K562 (cell line): Measurements from ENCODE around the gene BTBD2. TPM values are rescaled to one million over a fixed set of nuclear protein-coding genes. Genes with fewer than 3 reads are reported as not detected.
A peak's percentile ranks its signal among the peaks of the same experiment; 100 is the strongest.

Experiments used
- BRD4 ChIP-seq: fragments of 200-600 bp; sonication (generic); IDR thresholded peaks from 2 replicates; pipeline ENCODE4 v1.6.1; 2017; ENCODE audit warnings: inconsistent platforms
- CHD2 ChIP-seq: IDR thresholded peaks from 2 replicates; pipeline ENCODE4 v1.6.1; 2011; ENCODE audit warnings: low read depth, low read length
- CREBBP ChIP-seq: IDR thresholded peaks from one replicate; pipeline ENCODE4 v1.6.1; 2012; ENCODE audit warnings: low read depth, mild to moderate bottlenecking, control low read depth, inconsistent platforms, low read length
- E2F6 ChIP-seq, 2 experiments: IDR thresholded peaks; 2 replicates each; pipeline ENCODE4 v1.6.1; 2011; ENCODE audit warnings: borderline replicate concordance in 1 of 2, control low read depth in 1 of 2, low read depth in 1 of 2, low read length in 1 of 2, mild to moderate bottlenecking in 1 of 2, mixed read lengths in 1 of 2, moderate library complexity in 1 of 2; ENCODE audit not compliant: insufficient read depth in 1 of 2, insufficient read length in 1 of 2, poor library complexity in 1 of 2, severe bottlenecking in 1 of 2; ENCODE audit errors: extremely low read depth in 1 of 2
- FOXJ2 ChIP-seq: fragments of 200-800 bp; sonication (Bioruptor generic); IDR thresholded peaks from 2 replicates; pipeline ENCODE4 v1.6.1; 2016; ENCODE audit warnings: missing genetic modification characterization, missing compliant biosample characterization
- GABPB2 ChIP-seq: fragments of 250-450 bp; sonication (Bioruptor Pico); conservative IDR thresholded peaks from 2 replicates; pipeline ENCODE4 v1.5.1; 2021; ENCODE audit warnings: mild to moderate bottlenecking
- GTF2F1 ChIP-seq: IDR thresholded peaks from 2 replicates; pipeline ENCODE4 v1.6.1; 2011; ENCODE audit warnings: low read depth, low read length, improper control_type of control experiment
- HLTF ChIP-seq: fragments of 450-650 bp; IDR thresholded peaks from 2 replicates; pipeline ENCODE4 v1.6.1; 2016
- MAFK ChIP-seq: IDR thresholded peaks from 2 replicates; pipeline ENCODE4 v1.6.1; 2011; ENCODE audit warnings: low read length, improper control_type of control experiment
- MCM5 ChIP-seq: fragments of 450-650 bp; IDR thresholded peaks from 2 replicates; pipeline ENCODE4 v1.6.1; 2016; ENCODE audit warnings: low read depth
- MTF1 ChIP-seq: fragments of 250-450 bp; sonication (Bioruptor Pico); IDR thresholded peaks from 2 replicates; pipeline ENCODE4 v1.9.0; 2021; ENCODE audit warnings: moderate library complexity, mild to moderate bottlenecking, inconsistent platforms, borderline replicate concordance
- MXI1 ChIP-seq: IDR thresholded peaks from 2 replicates; pipeline ENCODE4 v1.6.1; 2011; ENCODE audit warnings: low read depth, mild to moderate bottlenecking, improper control_type of control experiment, low read length
- POLR2H ChIP-seq: IDR thresholded peaks from 2 replicates; pipeline ENCODE4 v1.6.1; 2016; ENCODE audit warnings: missing genetic modification characterization, low read depth, mild to moderate bottlenecking, control low read depth, missing compliant biosample characterization, moderate library complexity
- POU5F1 ChIP-seq: fragments of 150-350 bp; IDR thresholded peaks from 2 replicates; pipeline ENCODE4 v1.6.1; 2014; ENCODE audit warnings: borderline replicate concordance, low read length, low read depth, mild to moderate bottlenecking; ENCODE audit not compliant: partially characterized antibody
- RCOR1 ChIP-seq, 2 experiments: IDR thresholded peaks; 2 replicates each; pipeline ENCODE4 v1.6.1; 2012; ENCODE audit warnings: low read depth in 2 of 2, low read length in 2 of 2, borderline replicate concordance in 1 of 2, improper control_type of control experiment in 1 of 2
- SETDB1 ChIP-seq: IDR thresholded peaks from one replicate; pipeline ENCODE4 v1.6.1; 2012; ENCODE audit warnings: low read length, control low read depth, inconsistent platforms
- SMC3 ChIP-seq: conservative IDR thresholded peaks from 2 replicates; pipeline ENCODE4 v1.6.1; 2011; ENCODE audit warnings: low read depth, low read length, improper control_type of control experiment; ENCODE audit not compliant: insufficient read depth
- TCF3 ChIP-seq: sonication (generic); formaldehyde crosslinking; IDR thresholded peaks from 2 replicates; pipeline ENCODE4 v1.4.0; 2020; ENCODE audit warnings: mild to moderate bottlenecking, missing genetic modification reagents
- TFE3 ChIP-seq: fragments of 450-650 bp; formaldehyde crosslinking; IDR thresholded peaks from 2 replicates; pipeline ENCODE4 v1.4.0; 2020; ENCODE audit warnings: mild to moderate bottlenecking, mixed read lengths
- ZBTB33 ChIP-seq: sonication (generic); formaldehyde crosslinking; IDR thresholded peaks from 2 replicates; pipeline ENCODE4 v1.8.1; 2023; ENCODE audit warnings: mild to moderate bottlenecking, missing genetic modification reagents
- ZNF224 ChIP-seq: sonication (generic); formaldehyde crosslinking; IDR thresholded peaks from 2 replicates; pipeline ENCODE4 v1.8.0; 2022; ENCODE audit warnings: mild to moderate bottlenecking, missing genetic modification reagents
- ZNF324 ChIP-seq: fragments of 250-450 bp; sonication (Bioruptor Pico); IDR thresholded peaks from 2 replicates; pipeline ENCODE4 v1.4.0; 2020; ENCODE audit warnings: mild to moderate bottlenecking
- ZNF644 ChIP-seq: fragments of 200-800 bp; sonication (Bioruptor generic); IDR thresholded peaks from 2 replicates; pipeline ENCODE4 v1.6.1; 2016; ENCODE audit warnings: low read depth, missing genetic modification characterization, missing compliant biosample characterization
- ZNF77 ChIP-seq: fragments of 250-450 bp; sonication (Bioruptor Pico); IDR thresholded peaks from 2 replicates; pipeline ENCODE4 v1.5.0; 2020
- polyA plus RNA-seq, 8 experiments: library from polyadenylated mRNA; depleted of rRNA in 4 of 8; stranded (reverse) in 5 of 8; unstranded in 3 of 8; fragments of >200 nt; fragmentation: Nextera tagmentation in 2 of 8; fragmentation: Illumina TruSeq in 1 of 8; extraction: Ambion mirVana in 2 of 8; extraction: Trizol in 1 of 8; gene quantifications; 2 replicates each; pipeline versions ENCODE4 v1.2.1 to v1.2.3, GENCODE V29; 2011 to 2014; ENCODE audit warnings: inconsistent platforms in 1 of 8, missing spikeins in 1 of 8
- total RNA-seq, 7 experiments: library from RNA; depleted of rRNA in 6 of 7; stranded (reverse); fragments of >200 nt in 6 of 7; fragmentation: Illumina TruSeq in 2 of 7; extraction: Trizol in 2 of 7; gene quantifications; 2 replicates each; pipeline versions ENCODE4 v1.2.1 to v1.2.3, GENCODE V29; 2011 to 2021; ENCODE audit warnings: low replicate concordance in 1 of 7

Gene BTBD2
- total and polyA plus RNA-seq, 9 of the 15 experiments (the other 6 are each of a cell fraction or from before 2014, with no cell fraction given), result 0.10 to 15.6 (median 6.9) TPM

GRCh38 chr19:2061495-2062388, 46.2 kb upstream of the BTBD2 start (continued):
- TF ChIP-seq E2F6 (IDR thresholded peaks at IDR 0.05; ENCODE audit: borderline replicate concordance in 1 of 2, extremely low read depth in 1 of 2, insufficient read depth in 1 of 2, insufficient read length in 1 of 2, low read depth in 1 of 2, low read length in 1 of 2, poor library complexity in 1 of 2, severe bottlenecking in 1 of 2) (peak in 1 of 2 experiments; percentile 83), CHD2 (no peak), ZNF644 (tag) (no peak; the same call in 1 of the 2 replicates), BRD4 (no peak), GABPB2 (no peak), MXI1 (peak; percentile 93), ZNF224 (CRISPR knock-in tag) (no peak), ZNF77 (CRISPR knock-in tag) (no peak), POU5F1 (no peak), CREBBP (no peak), MTF1 (CRISPR knock-in tag) (no peak), MCM5 (no peak), ZNF324 (CRISPR knock-in tag) (no peak), SMC3 (no peak), MAFK (no peak), RCOR1 (IDR thresholded peaks at IDR 0.05; ENCODE audit: borderline replicate concordance in 1 of 2, low read depth in 2 of 2, low read length in 2 of 2) (no peak), FOXJ2 (no peak; the same call in 1 of the 2 replicates), POLR2H (tag) (peak; percentile 64), HLTF (no peak), TCF3 (no peak), ZBTB33 (CRISPR knock-in tag) (no peak), TFE3 (CRISPR knock-in tag) (no peak), SETDB1 (no peak), GTF2F1 (peak; percentile 20; the same call in 1 of the 2 replicates)
